Uterus (tissue), 4 donors: Measurements from ENCODE around the gene FAM78A. TPM values are rescaled to one million over a fixed set of nuclear protein-coding genes. Genes with fewer than 3 reads are reported as not detected.

Experiments
- DNase-seq, 2 donors: peaks; one replicate each; pipeline ENCODE4 v3.0.0-alpha.2; 2019 to 2020
- H3K27ac ChIP-seq, 2 donors: fragments of 200-600 bp; sonication (generic); 1 replicate in 1 of 2; 2 replicates in 1 of 2; pipeline ENCODE4 v1.5.1; 2016 to 2018
- H3K27me3 ChIP-seq, 2 donors: fragments of 200-600 bp; sonication (generic); one replicate each; pipeline ENCODE4 v1.5.1; 2018 to 2019; ENCODE audit warnings: control low read depth in 1 of 2
- H3K36me3 ChIP-seq, 2 donors: fragments of 200-600 bp; sonication (generic); one replicate each; pipeline ENCODE4 v1.5.1; 2019; ENCODE audit warnings: control low read depth in 1 of 2
- H3K4me1 ChIP-seq, 2 donors: fragments of 200-600 bp; sonication (generic); one replicate each; pipeline ENCODE4 v1.5.1; 2018 to 2019; ENCODE audit warnings: control low read depth in 1 of 2
- H3K4me3 ChIP-seq, 2 donors: fragments of 200-600 bp; sonication (generic); 1 replicate in 1 of 2; 2 replicates in 1 of 2; pipeline ENCODE4 v1.5.1; 2018 to 2019; ENCODE audit warnings: mild to moderate bottlenecking in 1 of 2
- H3K9me3 ChIP-seq, 2 donors: fragments of 200-600 bp; sonication (generic); one replicate each; pipeline ENCODE4 v1.5.1; 2019; ENCODE audit warnings: control low read depth in 1 of 2
- CTCF ChIP-seq, 4 experiments: fragments of 200-600 bp in 2 of 4; fragments of 450-650 bp in 2 of 4; sonication (generic) in 2 of 4; IDR thresholded peaks; one replicate each; pipeline ENCODE4 v1.5.1; 2016 to 2019; ENCODE audit warnings: antibody characterized with exemption in 4 of 4, mild to moderate bottlenecking in 2 of 4, moderate library complexity in 1 of 4
- POLR2A ChIP-seq, 2 donors: fragments of 450-650 bp; IDR thresholded peaks; one replicate each; pipeline ENCODE4 v1.6.1; 2016; ENCODE audit warnings: antibody characterized with exemption in 2 of 2, mild to moderate bottlenecking in 1 of 2, moderate library complexity in 1 of 2
- intact Hi-C: fragments of 100-400 bp; cut with DNase I; formaldehyde crosslinking; loops from one replicate; pipeline ENCODE4 v1.15.1; 2023; ENCODE audit warnings: low total_unique reads
- total RNA-seq, 4 donors: library from RNA; depleted of rRNA in 3 of 4; stranded (reverse); fragments of >200 nt in 3 of 4; gene quantifications; one replicate each; pipeline versions ENCODE4 v1.1.0 to v1.2.4, GENCODE V29; 2014 to 2023
- donor health status: DM: yes; HTN: yes; CAD: no.

The FAM78A gene
- total RNA-seq, 4 donors from 2014 or later: 0.26 to 15.9 (median 3.6) TPM

- Histone ChIP-seq H3K27ac (no peak overlapping the region), H3K4me3 (no peak overlapping the region), H3K27me3 (no peaks in the 10 kb centered on the region), H3K36me3 (no peaks in the 10 kb centered on the region), H3K9me3 (no peaks in the 10 kb centered on the region), H3K4me1 (no peaks in the 10 kb centered on the region)
- DNase-seq: no peak
- intact Hi-C loops: no loop called here
- no peak for TF ChIP-seq CTCF (IDR thresholded peaks at IDR 0.05)
- no peak for TF ChIP-seq POLR2A (IDR thresholded peaks at IDR 0.05)
Observed at GRCh38 chr9:131319486-131319885, 43.2 kb upstream of the FAM78A start.

- TF ChIP-seq CTCF (IDR thresholded peaks at IDR 0.05) (no peak), POLR2A (IDR thresholded peaks at IDR 0.05) (no peak)
- H3K4me3 ChIP-seq: no peak overlapping the region
- intact Hi-C loops: no loop called here
- no peaks in the 10 kb centered on the region for H3K36me3 ChIP-seq
- no peaks in the 10 kb centered on the region for H3K4me1 ChIP-seq
- H3K27me3 ChIP-seq: no peaks in the 10 kb centered on the region
- no peaks in the 10 kb centered on the region for H3K9me3 ChIP-seq
- no peak overlapping the region for H3K27ac ChIP-seq
- DNase-seq: no peak
Observed at GRCh38 chr9:131318231-131319085, 42.1 kb upstream of the FAM78A start.

- H3K36me3 ChIP-seq: no peaks in the 10 kb centered on the region
- no peak for TF ChIP-seq CTCF (IDR thresholded peaks at IDR 0.05)
- no peak for TF ChIP-seq POLR2A (IDR thresholded peaks at IDR 0.05)
- no peak overlapping the region for H3K4me3 ChIP-seq
- no peak for DNase-seq
- no peaks in the 10 kb centered on the region for H3K9me3 ChIP-seq
- no peak overlapping the region for H3K27ac ChIP-seq
- intact Hi-C loops: no loop called here
- no peaks in the 10 kb centered on the region for H3K4me1 ChIP-seq
- H3K27me3 ChIP-seq: no peaks in the 10 kb centered on the region
Observed at GRCh38 chr9:131312822-131313770, 36.8 kb upstream of the FAM78A start.

- Histone ChIP-seq H3K27ac (no peak overlapping the region), H3K4me3 (no peak overlapping the region), H3K4me1 (no peaks in the 10 kb centered on the region), H3K27me3 (no peaks in the 10 kb centered on the region), H3K9me3 (no peaks in the 10 kb centered on the region), H3K36me3 (no peaks in the 10 kb centered on the region)
- intact Hi-C loops: no loop called here
- TF ChIP-seq POLR2A (IDR thresholded peaks at IDR 0.05) (no peak), CTCF (IDR thresholded peaks at IDR 0.05) (no peak)
- no peak for DNase-seq
Observed at GRCh38 chr9:131312246-131312645, 35.9 kb upstream of the FAM78A start.
